HG02938 (cell line): ENCODE measurements around the gene ARMC9.
"Not testable (repeated sequence)": the region's sequence is repeated elsewhere in the genome, so short reads cannot be mapped to it uniquely, and the experiment has no call there.

Experiments
- ATAC-seq: cut with Tn5 transposase; IDR thresholded peaks from one replicate; pipeline ENCODE4 v1.9.1; 2021; ENCODE audit warnings: mild to moderate bottlenecking, moderate library complexity; ENCODE audit not compliant: unreplicated experiment

ARMC9 gene

GRCh38 chr2:231241755-231242507, 43.5 kb downstream of the ARMC9 start:
- ATAC-seq = no peak

- ATAC-seq = no peak
Measured at GRCh38 chr2:231243866-231244265, 45.4 kb downstream of the ARMC9 start.

- no peak for ATAC-seq
Measured at GRCh38 chr2:231244382-231245248, 46.2 kb downstream of the ARMC9 start.

- ATAC-seq = no peak
Measured at GRCh38 chr2:231245249-231246094, 47.0 kb downstream of the ARMC9 start.

- no peak for ATAC-seq
Measured at GRCh38 chr2:231246171-231246842, 47.9 kb downstream of the ARMC9 start.

GRCh38 chr2:231250146-231250545, 51.7 kb downstream of the ARMC9 start:
- ATAC-seq = no peak

- no peak for ATAC-seq
Measured at GRCh38 chr2:231250698-231251097, 52.3 kb downstream of the ARMC9 start.

- not testable (repeated sequence) for ATAC-seq
Measured at GRCh38 chr2:231253292-231253691, 54.9 kb downstream of the ARMC9 start.

- no peak for ATAC-seq
Measured at GRCh38 chr2:231256494-231256893, 58.1 kb downstream of the ARMC9 start.

GRCh38 chr2:231257763-231258162, 59.3 kb downstream of the ARMC9 start:
- no peak for ATAC-seq

GRCh38 chr2:231258701-231259100, 60.3 kb downstream of the ARMC9 start:
- ATAC-seq = no peak

- no peak for ATAC-seq
Measured at GRCh38 chr2:231259104-231259503, 60.7 kb downstream of the ARMC9 start.

GRCh38 chr2:231260442-231261208, 62.2 kb downstream of the ARMC9 start:
- ATAC-seq = no peak

- ATAC-seq = no peak
Measured at GRCh38 chr2:231263118-231263831, 64.8 kb downstream of the ARMC9 start.

- no peak for ATAC-seq
Measured at GRCh38 chr2:231270221-231271114, 72.0 kb downstream of the ARMC9 start.

GRCh38 chr2:231272991-231273390, 74.6 kb downstream of the ARMC9 start:
- ATAC-seq = no peak

GRCh38 chr2:231276987-231277386, 78.6 kb downstream of the ARMC9 start:
- ATAC-seq = no peak

- no peak for ATAC-seq
Measured at GRCh38 chr2:231277962-231278361, 79.5 kb downstream of the ARMC9 start.
